OCI-LY1 (cell line): ENCODE data around the gene PRPSAP2.

Experiments
- EZH2 ChIP-seq: fragments of 200-600 bp; sonication (generic), shearing (Covaris generic); IDR thresholded peaks from 2 replicates; pipeline ENCODE4 v1.8.0; 2017; ENCODE audit warnings: borderline replicate concordance, mixed run types, mild to moderate bottlenecking, antibody characterized with exemption, low read length, moderate library complexity, mixed read lengths
- TF ChIP-seq, protein P1 (sequence below): fragments of 200-600 bp; sonication (generic), shearing (Covaris generic); IDR thresholded peaks from 2 replicates; pipeline ENCODE4 v1.5.1; 2017; ENCODE audit warnings: mild to moderate bottlenecking, antibody characterized with exemption, low read length, moderate library complexity, mixed read lengths

DNA sequence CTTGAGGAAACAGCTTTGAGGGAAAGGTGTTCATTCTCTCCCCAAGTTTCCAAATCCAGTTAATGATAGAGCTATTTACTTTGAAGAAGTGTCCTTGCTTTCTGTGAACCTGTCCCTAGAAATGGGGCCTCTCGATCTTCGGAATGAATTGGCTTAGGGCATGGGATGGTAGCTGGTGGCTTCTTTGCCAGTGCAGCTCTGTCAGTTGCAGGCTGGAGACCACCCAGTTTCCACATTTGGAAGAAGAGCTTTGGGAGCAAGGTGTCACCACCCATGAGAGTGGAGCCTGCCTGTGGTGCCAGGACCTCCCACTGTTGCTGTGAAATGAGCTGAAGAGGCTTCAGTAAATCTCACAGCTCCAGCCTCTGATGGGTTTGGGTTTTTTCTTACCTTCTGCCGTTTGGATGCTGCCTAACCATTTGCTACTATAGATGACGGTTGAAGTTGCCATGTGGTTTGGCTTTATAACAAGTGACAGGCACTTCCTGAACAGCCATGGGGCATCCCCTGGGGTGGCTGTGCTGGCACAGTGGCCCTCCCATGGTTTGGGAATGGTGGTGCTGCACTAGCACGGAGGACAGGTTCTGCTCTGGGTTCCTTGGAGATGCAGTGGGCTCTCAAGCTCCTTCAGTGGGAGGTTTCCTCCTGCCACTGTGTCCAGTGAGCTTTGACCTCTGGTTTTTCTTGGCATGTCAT lies 74.6 kb downstream of the PRPSAP2 start:
- TF ChIP-seq, protein P1, sequence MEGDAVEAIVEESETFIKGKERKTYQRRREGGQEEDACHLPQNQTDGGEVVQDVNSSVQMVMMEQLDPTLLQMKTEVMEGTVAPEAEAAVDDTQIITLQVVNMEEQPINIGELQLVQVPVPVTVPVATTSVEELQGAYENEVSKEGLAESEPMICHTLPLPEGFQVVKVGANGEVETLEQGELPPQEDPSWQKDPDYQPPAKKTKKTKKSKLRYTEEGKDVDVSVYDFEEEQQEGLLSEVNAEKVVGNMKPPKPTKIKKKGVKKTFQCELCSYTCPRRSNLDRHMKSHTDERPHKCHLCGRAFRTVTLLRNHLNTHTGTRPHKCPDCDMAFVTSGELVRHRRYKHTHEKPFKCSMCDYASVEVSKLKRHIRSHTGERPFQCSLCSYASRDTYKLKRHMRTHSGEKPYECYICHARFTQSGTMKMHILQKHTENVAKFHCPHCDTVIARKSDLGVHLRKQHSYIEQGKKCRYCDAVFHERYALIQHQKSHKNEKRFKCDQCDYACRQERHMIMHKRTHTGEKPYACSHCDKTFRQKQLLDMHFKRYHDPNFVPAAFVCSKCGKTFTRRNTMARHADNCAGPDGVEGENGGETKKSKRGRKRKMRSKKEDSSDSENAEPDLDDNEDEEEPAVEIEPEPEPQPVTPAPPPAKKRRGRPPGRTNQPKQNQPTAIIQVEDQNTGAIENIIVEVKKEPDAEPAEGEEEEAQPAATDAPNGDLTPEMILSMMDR: no peak
- no peak for TF ChIP-seq EZH2
